NCI-H2196 treated with DMSO at 0.1 percent for 48 hours (cell line): ENCODE measurements around the gene CCDC85C.

Experiments used
- DNase-seq: peaks from one replicate; lab custom pipeline; 2025; ENCODE audit not compliant: unreplicated experiment; lab: John Stamatoyannopoulos, UW

The CCDC85C gene

DNA sequence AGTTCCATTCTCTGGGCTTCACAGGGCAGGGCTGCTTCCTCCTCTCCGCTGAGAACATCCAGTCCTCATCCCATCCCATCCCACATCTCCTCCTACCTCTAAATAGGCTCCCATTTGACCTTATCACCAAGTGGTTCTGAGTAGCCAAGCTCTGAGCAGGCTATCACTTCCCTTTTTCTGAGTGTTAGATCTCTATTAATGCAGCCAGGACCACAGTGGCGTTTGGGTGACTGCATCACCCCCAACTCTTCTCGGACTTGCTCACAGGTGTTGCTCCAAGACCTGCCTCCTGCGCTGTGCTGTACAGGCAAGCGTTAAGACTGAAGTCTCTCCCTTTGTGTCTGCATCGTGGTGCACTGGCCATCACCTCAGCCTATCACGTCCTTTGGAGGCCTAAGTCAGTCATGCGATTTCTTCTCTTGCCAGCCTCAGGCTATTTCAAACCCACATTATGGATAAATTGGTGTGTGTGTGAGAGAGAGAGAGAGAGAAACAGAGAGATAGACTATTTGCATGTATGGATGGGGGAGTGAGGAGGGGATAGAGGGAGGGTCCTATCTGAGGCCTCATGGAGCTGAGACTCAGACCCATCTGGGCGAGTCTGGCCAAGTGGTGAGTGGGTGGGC, 28.5 kb upstream of the CCDC85C start:
- no peak for DNase-seq

DNA sequence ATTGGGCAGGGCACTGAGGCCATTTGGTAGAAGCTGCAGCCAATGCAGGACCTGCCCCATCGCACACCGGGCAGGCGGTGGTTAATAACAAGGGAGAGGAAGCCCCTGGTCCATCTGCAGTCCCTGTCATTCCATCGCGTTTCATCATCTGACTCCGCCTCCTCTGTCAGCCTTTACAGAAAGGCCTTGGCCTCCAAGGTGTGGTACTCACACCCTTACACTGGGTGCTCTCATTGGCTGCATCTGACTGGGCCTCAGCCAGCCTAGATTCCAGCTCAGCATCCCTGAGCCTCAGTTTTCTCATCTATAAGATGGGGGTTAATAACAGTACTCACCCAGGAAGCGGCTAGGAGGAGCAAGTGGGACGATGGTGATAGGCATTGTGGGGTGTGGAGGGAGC, 26.2 kb upstream of the CCDC85C start:
- DNase-seq: no peak

DNA sequence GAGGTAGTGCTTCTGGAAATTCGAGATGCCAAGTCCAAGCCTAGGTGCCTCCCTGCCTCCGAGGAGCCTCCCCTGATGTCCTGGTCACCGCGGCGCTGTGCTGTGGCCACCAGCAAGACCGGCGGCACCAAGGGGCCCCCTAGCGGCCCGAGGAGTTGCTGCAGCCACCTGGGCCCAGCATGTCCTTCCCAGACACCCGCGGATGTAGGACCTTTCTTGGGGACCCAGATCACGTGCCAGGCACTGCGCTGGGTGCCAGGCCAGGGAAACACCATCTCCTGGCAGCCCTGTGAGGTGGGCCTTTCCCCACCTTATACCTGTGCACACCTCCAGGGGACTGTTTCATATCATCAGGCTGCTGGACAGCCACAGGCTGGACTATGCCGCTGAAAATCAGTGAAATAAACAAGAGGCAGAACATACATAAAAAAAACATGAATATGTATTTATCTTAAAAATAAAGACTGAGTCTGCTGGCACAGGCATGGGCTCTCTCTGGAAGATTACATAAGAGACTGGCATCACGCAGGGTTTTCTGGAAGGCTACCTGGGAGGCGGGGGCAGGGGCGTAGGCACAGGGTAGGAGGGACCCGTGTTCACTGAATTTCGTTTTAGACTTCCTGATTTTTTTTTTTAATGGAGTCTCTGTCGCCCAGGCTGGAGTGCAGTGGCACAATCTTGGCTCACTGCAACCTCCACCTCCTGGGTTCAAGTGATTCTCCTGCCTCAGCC, 25.0 kb upstream of the CCDC85C start:
- DNase-seq: peak; percentile 32

DNA sequence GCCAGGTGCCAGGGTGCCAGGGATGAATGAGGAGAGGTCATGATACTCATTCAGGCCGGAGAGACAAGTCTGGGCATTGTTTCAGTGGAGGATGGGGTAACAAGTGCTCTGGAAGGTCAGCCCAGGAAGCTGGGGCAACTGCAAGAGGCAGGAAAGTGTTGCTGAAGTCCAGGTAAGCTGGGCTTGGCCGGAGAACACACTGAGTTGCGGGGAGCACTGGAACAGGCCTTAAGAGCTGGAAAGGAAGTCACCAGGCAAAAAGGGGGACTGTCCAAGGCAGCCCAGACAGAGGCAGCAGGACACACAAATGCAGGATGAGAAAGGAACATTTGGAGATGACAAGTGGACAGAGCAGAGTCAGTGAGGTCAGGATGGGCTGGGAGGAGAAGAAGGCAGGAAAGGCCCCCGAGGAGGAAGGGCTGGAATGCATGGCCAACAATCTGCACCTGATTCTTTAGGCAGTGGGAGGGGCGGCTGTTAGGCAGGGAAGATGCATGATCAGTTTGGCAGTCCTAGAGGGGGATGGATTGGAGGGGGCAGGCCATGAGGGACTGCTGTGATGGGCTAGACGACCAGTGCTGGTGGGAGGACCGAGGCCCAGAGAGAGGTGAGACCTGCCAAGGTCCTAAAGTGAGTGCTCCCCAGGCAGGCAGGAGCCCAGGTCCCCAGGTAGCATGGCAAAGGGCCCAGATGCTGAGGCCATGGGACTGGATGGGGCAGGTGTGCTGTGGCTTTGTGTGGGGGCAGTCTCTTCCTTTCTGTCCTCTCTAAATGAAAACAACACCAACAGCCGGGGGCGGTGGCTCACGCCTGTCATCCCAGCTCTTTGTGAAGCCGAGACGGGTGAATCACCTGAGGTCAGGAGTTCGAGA, 23.7 kb upstream of the CCDC85C start:
- no peak for DNase-seq

- no peak for DNase-seq
These were observed 23.1 kb upstream of the CCDC85C start for GRCh38 chr14:99627100-99627499.

DNA sequence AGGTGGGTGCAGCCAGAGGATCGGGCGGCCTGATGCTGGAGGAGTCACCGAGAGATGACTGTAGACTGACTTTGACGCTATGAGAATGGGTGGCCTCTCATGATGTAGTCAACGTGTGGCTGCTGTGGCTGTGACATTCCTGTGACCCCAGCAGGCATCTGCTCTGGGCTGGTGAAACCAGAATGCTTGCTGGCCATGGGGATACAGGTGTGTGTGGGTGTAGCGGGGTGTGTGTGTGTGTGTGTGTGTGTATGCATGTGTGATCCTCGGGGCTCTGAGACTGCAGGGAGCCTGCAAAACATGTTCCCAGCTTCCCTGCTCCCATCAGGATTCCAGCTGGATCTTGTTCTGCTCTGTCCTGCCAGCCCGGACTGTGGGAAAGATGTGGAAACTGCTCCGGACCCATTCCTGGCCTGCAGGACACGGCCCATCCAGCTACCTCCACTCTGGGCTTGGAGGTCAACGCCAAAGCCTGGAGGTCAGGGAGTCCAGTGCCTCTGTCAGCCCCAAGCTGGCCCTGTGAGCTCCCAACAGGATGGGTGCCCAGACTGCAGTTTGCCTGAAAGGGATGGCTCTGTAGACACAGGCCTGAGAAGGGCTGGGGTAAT, 22.1 kb upstream of the CCDC85C start:
- no peak for DNase-seq

DNA sequence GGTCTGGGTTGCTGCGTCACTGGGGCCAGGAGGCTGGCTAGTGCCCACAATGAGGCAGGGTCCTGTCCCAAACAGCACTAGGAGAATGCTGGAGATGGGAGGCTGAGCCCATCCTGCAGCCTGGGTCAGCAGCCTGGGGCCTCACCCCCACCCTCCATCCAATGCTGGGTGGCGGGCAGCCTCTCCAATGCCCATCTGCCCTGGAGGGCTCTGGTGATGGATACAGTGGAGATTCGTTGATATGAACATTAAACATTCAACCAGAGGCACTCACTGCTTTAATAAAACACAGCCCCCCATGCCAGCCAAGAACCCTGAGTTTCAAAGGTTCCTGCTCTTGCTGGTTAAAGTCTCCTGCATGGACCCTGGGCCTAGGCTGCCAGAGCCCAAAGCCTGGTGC, 21.5 kb upstream of the CCDC85C start:
- no peak for DNase-seq

DNA sequence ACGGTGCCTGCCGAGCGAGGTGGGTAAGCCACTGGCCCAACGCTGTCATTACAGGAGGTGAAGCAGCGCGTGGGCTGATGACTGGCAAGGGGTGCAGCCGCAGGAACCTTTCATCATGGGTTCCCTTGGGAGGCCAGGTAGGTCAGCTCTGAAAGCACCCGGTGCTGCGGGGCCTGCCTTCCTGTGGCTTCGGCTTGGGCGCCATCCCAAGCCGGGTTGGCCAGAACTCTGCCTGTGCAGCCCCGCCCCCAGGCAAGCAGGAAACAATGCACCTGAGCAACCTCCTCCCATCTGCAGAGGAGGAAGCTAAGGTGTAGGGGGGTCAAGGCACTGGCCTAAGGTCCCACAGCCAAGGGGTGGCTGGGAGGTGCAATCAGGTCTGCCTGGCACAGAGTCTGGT, 21.0 kb upstream of the CCDC85C start:
- no peak for DNase-seq

DNA sequence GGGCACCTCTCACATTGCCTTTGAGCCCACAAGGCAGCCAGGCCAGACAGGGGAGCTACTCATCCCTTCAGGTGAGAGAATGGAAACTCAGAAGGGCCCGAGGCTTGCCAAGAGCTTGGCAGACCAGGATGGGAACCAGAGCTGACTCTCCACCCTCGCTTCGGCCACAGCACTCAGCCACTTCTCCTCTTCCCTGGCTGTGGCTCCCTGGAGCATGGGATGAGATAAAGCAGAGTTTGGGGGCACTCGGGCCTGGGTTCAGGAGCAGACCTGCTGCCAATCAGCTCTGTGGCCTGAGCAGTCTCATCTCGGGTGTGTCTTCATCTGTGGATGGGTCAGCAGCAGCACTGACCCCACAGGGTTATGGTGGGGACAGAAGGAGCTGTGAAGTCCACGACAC, 20.0 kb upstream of the CCDC85C start:
- DNase-seq: no peak

- no peak for DNase-seq
These were observed 17.9 kb upstream of the CCDC85C start for GRCh38 chr14:99621948-99622347.

DNA sequence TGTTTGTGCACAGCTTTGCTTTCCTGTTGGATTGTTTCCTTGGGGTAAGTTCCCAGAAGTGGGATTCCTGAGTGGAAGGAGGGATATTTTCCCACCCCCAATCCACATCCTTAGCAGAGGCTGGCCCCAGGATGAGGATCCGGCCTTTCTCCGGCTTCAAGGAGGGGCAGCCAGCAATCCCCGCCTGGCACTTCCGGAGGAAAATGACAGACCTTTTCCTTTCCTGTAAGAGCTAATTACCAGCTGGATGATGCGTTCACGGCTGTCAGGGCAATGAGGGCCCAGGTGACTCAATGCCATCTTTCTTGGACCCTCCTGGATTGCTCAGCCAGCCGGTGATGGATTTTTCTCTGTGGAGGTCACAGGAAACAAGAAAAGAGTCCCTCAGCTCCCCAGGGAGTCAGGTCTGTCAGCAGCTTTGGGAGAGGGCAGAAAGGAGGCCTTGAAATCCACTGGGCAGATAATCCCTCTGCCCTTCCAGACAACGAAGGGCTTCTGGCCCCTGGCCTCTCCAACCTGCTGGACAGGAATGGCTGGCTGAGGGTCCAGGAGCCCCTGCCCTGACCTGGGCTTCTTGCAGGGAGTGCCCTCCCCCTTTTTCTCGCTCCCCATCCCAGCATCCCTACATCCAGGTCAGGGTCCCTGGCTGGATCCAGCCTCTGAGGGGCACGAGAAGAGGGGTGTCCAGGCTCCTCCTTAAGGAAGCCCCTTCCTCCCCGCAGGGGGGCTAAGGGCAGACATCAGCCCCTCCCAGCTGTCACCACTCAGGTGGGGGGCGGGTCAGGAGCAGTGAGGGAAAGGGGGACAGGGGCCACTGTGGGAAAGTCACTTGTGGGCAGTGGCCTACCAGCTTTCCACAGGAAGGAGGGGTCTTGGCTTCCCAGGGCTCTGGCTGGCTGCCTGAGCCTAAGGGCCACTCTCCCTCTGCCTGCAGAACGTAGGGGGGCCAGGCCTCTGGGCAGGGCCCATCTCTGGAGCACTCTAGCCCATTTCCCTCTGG, 16.1 kb upstream of the CCDC85C start:
- no peak for DNase-seq

- no peak for DNase-seq
These were observed 13.1 kb upstream of the CCDC85C start for GRCh38 chr14:99616832-99617800.

- no peak for DNase-seq
These were observed 11.6 kb upstream of the CCDC85C start for GRCh38 chr14:99615497-99616157.

DNA sequence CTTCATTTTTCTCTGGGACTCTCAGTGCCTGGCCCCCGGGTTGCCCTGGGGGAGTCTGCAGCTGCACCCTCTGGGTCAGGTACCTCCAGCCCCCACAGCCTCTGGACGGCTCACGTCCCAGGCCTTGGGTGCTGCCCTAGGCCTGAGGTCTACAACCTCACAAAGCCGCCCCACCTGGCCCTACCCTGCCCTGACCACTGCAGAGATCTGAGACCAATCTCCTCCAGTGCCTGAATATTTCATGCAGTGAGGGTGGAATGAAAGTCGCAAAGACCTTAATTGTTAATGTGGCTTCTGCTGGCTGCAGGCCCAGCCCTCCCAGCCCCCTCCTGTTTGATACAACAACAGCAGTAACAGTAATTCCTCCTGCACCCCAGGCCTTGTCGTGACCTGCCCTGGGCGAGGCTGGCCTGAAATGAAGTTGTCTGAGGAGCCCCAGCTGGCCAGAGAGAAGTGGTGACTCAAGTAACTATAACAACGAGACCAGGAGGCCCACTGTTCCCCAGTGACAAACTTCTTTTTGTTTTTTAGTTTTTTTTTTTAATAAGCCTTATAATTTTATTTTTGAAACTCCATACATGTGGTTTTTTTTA, 8.8 kb upstream of the CCDC85C start:
- no peak for DNase-seq

GRCh38 chr14:99612071-99612737, 8.2 kb upstream of the CCDC85C start:
- no peak for DNase-seq

DNA sequence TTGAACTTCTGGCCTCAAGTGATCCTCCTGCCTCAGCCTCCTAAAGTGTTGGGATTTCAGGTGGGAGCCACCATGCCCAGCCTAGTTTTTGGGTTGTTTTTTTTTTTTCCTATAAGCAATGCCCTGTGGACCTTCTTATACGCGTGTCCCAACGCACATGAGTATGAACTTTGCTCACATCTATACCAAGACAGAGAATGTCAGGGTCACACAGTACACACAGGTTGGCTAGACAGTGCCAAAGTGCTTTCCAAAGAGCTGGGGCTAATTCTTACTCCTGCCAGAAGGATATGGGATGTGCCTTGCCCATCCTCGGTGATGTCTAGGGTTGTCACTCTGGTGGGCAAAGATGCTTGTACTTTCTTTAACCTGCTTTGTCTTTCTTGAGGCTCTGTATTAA, 7.6 kb upstream of the CCDC85C start:
- DNase-seq: no peak

GRCh38 chr14:99609245-99610170, 5.5 kb upstream of the CCDC85C start:
- no peak for DNase-seq
